ELR (cell line): ENCODE data around the gene NAV2.
A peak's percentile ranks its signal among the peaks of the same experiment; 100 is the strongest.

ENCODE experiments used
- DNase-seq: peaks from one replicate; pipeline ENCODE4 v3.0.0-alpha.2; 2015; ENCODE audit warnings: low read depth

The NAV2 gene

DNA sequence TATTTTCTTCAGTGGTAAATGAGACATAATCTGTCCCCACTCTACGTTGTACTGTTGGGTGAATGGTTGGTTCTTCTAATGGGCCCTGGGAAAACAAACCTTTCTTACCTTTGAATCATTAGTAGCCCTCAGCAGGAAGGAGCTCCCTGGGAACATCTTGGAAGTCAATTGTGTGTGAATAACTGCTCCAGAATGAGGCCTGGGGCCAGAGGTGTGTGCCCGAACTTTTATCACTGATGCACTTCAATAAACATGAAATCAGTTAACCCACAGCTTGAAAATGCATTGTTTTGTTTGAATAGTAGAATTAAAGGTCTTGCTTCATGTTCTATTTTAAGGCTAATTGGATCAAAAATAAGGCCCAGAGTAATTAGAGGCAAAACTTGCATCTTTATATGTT lies 67.1 kb downstream of the NAV2 start:
- DNase-seq = no peak

DNA sequence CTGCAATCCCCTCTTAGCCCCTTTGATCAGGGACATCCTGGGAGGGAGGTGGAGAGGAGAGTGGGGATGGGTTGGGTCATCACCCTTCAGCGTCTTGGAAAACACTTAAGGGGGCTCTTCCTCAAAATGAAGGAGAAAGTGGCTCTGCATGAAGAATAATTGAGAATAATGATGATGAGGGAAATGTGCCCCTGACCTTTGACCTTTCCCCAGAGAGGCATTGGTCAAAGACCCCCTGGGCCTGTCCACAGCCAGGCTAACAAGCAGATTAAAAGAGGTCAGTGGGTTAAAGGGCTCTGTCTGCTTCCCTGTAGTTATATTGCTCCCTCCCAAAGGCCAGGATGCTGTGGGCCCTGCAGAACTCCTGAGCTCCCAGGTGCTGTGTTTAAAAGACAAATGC lies 68.7 kb downstream of the NAV2 start:
- DNase-seq = no peak

DNA sequence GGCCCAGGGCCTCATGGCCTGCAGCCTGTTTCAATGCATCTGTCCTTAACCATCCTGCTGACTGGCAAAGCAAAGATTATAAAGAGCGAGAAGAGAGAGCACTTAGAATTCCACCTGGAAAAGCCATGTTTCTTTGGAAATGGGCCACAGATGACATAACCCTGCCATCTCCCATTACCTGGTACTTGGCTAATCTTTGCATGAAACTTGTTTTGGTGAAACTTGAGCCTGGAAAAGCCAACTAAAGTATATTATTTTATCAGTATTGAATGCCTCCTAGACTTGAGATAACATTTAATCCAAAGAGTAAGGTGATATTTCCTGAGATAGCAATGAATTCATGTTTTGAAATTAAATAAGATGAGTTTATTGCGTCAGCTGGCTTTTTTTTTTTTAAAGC lies 72.6 kb downstream of the NAV2 start:
- DNase-seq = no peak

DNA sequence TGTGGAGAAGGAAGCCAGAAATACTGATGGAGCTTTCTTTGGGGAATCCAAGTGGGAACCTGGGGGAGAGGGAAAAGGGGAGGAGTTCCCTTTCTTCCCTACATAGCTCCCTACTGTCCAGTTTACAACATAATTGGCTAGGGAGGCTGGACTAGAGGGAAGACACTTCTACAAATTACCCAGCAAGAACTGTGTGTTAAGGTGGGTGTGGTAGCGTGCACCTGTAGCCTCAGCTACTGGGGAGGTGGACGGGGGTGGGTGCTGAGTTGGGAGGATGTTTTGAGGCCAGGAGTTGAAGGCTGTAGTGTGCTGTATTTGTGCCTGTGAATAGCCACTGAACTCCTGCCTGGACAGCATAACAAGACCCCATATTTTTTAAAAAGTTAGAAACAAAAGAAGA lies 74.0 kb downstream of the NAV2 start:
- DNase-seq = no peak

DNA sequence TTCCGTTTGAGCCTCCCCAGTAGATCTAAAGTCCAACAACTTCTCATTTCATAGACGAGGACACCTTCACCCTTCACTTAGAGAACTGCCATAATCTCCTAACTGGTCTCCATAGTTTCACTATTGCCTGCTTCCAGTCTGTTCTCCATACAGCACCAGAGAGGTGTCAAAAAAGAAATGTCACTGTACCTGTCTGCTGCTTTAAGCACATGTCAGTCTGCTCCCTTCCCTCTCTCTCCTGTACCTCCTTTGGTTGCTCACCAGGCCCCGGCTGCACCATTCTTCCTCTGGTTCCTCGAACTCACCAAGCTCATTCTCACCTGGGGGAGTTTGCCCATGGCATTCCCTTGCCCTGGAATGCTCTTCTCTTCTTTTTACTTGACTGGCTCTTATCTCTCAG lies 75.8 kb downstream of the NAV2 start:
- no peak for DNase-seq

DNA sequence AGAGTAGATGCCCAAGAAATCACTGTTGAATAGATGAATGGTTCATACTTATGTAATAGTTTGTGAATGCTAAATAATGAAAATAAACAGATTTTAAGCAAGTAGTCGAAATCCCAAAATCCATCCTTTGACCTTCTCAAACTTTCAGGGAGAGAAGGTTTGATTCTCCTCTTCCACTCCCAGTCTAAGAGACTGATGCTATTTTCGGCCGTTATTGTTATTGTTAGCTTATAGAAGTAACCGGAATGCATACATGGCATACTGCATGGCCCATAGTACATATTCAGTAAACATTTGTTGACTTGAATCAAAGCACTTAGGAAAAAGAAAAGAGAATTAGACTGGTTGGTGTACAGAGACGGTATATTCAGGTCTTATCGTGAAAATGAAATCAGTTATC lies 76.6 kb downstream of the NAV2 start:
- DNase-seq = no peak

DNA sequence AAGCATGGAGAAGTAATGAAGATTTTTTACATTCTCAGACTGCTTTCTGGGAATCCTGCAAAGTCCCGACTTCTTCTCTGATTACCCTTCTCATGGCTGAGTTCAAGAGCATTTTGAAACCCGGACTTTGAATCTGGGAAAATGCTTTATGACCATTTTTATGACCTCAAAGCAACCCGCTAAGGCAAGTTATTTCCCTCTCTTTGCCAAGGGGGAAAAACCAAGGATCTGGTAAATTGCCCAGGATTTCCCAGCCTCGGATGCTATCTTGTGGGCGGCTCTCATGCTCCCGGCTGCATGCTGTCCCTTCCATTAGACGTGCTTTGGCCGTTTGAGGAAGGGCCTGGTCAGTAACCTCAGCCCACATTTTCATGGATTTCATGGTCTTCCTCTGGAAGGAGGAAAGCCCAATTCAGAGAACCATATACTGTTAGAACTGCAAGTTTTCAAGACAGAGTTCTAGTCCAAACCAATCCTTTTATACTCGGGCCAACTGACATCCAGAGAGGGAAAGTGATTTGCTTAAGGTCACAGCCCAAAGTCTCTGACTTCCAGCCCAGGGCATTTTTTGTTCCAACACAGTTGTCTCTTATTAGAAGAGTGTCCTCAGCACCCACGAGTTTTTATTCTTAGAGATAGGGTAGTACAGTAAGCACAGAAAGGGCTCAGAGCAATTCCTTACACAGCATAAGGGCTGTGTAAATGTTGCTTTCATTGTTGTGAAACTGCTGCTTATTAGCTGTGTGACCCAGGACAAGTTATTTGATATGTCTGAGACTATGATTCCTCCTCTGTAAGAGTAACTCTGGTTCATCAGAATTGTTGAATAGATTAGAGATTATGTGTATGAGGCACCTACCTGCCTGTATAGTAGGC lies 77.4 kb downstream of the NAV2 start:
- no peak for DNase-seq

DNA sequence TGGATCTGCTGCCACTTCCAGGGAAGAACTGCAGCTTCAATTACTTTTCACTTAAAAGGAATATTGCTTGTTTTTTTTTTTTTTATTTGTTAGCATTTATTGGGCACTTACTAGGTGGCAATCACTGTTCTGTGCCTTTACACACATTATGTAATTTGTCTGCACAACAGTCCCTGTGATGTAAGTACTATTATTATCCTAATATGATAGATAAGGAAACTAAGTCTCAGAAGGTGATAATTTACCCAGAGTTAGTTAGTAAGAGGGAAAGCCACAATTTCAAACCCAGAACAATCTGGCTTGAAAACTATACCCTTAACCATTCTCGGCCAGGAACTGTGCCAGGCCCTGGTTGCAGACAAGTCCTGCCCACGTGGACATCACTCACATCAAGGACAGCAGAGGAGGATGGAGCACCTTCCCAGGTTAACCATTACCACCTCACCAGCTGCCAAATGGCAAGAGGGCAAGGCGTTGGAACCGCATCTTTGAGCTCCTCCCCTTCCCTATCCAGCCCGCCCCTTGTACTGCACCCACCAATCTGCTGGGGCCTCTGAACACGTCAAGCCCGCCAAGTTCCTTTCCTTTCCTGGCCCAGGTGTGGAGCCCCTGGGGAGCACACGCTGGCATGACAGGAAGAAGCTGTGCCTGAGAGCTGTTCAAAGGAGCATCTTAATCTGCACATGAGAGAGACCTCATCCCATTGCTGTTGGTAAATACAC lies 78.4 kb downstream of the NAV2 start:
- DNase-seq = no peak

DNA sequence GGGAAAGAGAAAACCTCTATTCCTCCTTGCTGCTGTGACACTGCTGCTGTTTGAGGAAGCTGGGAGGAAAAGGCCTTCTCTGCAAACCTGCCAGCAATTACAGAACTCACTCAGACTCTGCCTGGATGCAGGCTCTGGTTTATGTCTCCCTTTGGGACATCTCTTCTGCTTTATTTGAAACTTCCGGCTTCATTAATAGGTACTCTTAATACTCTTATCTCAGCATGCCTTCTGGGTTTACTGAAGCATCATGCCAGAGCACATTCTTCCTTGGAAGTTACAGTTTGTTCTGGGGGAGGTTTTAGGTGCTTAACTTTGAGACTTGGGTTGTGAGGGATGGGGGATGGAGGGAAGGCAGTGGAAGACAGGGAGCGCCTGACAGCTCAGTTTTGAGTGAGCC lies 79.9 kb downstream of the NAV2 start:
- no peak for DNase-seq

DNA sequence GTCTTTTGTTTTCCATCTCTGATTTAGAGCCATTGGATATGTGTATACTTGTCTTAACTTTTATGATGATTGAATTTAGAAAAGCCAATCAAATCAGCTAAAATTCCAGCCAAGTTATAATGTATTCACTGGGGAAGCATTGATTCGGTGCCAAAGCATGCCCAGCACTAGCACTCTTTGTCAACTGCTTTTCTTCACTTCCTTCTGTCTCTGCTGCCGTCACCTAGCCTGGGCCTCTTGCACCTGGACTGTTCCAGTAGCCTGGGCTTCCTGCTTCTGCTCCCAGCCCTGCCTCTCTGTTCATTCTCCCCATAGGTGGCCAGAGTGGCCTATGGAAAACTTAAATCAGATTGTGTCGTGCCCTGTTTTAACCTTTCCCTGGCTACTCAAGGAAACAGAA lies 80.7 kb downstream of the NAV2 start:
- DNase-seq = no peak

DNA sequence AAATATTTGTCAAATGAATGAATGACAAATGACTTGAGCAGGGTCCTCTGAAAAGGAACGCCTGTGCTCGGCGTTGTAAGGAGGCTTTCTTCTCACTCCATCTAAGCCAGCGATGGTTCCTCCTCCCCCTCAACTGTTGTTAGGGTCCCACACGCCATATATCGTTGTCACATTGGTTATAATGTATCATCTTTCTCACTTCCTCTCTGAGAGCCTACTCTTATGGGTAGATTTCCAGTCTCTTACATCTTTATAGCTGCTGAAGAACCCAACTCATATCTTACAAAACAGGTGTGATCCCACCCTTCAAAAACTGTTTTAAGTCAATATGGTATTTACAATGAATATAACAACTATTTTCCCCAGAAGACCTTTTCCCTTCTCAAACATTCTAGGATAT lies 81.5 kb downstream of the NAV2 start:
- DNase-seq = no peak

DNA sequence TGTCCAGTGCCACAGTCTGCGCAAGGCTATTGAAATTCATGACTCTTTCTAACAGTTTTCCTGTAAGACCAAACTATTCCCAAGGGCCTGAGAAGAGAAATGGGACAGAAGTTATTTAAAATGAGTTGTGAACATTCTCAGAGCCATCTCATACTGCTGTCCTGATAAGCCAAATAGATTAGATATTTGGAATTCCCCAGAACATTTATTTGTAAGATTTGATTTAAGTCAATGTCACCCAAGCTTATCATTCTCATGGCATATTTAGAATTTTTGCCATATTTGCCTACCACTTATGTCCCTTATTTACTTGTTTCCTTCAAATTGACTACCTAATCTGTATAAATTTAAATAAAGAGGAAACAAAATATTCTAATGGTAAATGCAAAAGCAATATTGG lies 82.4 kb downstream of the NAV2 start:
- no peak for DNase-seq

DNA sequence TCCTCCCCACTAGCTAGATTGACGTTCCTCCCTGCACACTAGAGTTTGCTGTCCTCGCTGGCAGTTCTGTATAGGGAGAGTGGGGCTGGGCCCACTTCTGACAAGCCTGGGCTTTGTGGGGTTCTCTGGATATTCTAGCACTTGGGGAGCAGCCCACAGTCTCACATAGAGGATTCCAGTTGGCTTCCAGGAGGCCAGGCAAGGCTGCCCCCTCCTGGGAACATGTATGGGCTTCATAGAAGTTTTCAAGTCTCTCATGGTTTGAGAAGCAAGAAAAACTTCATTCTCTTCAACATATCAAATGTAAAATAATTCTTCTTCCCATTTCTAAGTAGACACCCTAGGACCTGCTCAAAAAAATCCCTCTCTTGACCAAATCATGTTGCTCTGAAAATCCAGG lies 87.5 kb downstream of the NAV2 start:
- peak; percentile 29 for DNase-seq

DNA sequence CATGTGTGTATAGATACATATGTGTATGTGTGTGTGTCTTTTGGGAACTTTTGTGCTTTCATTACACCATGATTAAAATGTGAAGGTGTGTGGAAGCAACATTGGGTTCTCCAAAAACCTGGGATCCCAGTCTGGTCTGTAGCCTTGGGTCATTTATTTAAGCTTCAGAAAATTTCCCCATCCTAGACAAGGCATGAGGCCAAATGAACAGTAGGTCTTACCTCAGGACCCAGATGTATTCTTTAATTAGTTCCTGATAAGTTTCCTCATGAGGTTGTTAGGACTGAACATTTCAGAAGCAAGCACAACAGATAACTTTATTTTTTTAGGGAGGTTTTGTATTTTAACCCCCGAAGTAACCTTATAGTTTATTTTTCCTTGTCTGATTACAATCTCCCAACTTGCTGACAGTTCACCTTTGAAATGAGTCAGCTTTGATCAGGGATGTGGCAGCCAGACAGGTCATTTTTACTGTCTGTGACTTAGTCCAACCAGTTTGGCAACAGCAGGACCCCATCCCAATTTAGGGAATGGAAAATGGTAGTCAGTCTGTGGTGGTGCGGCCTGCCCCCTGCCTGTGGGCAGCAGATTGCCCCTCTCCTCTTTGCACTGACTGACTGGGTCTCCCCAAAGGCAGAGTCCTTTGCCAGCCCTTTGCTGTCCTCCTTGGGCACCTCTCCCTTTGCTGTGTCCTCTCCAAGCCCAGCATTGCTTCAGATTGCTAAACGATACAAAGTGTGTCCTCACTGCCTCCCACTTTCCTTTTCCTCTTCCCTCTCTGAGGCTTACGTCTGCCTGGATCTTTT lies 88.3 kb downstream of the NAV2 start:
- no peak for DNase-seq

DNA sequence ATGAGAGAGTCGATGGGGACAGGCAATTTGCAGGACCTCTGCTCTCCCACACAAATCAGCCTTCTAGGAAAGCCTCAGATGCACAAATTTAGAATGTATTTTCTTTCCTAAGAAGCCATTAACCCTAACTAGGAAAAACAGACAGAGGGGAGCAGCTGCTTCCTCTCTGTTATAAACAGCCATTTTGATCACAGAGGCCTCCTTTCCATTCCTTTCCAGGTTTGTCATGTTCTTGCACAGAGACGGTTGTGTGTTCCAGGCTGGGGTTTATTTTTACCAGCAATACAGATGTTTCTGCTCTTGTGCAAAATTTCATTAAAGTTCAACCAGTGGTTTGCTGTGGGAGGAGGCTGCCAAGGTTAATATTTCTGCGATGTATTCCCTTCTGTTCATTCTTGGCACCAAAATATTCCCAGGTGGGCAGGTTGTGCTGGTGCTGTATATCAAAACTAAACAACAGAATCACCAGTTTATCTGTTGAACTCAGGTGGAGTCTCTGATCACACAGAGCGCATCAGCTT lies 90.2 kb downstream of the NAV2 start:
- no peak for DNase-seq

DNA sequence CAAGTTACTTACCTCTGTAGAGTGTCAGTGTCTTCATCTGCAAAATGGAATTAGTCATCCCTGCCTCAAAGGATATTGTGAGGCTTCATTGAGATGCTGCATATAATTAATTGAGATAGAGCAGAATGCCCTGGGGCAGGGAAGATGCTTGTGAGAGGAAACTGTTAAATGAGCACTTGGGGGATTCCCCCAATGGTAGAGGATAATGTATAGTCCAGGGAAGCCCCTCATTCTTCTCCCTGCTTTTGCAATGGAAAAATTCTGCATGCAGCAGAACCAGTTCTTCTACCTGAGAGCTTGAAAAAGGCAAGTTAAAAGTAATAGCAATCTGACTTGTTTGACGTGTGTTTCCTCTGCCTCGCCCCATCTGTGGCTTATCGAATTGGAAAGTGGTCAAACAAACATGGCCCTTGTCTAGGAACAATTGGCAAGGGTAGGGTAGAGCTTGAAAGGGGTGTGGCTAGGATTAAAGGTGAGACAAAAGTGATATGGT lies 90.9 kb downstream of the NAV2 start:
- peak; percentile 11 for DNase-seq

DNA sequence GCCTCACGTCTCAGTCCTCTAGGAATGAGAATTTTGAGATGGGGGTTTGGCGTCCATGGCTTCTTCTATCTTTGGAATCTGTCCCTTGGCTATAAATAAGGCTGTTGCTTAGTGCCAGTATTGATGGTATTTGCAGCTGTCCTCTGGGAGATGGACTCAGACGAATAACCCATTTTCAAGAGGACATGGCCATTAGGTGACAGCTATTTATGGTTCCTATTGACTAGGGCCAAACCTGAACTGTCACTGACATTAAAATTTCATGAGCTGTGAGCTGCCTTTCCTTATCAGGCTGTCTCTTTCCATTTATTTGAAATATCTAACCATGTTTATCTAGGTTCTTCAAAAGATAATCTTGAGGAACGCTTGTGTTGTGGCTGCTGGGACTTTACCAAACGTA lies 92.7 kb downstream of the NAV2 start:
- DNase-seq = no peak

DNA sequence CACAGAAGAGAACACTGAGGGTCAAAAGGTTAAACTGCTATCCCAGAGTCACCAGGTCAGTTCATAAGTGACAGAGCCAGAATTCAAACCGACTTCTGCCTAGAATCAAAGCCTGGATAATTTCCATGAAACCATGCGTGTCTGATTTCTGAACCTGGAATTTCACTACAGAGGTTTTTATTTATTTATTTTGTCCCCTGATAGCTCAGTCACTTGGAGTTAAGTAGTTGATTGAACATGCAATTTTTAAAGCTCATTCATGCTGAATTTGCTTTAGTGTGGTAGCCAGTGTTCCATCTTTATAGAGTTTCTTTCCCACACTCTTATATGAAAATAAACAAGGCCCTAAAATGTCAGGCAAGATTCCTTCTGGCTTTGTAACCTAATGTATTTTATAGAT lies 93.2 kb downstream of the NAV2 start:
- no peak for DNase-seq

DNA sequence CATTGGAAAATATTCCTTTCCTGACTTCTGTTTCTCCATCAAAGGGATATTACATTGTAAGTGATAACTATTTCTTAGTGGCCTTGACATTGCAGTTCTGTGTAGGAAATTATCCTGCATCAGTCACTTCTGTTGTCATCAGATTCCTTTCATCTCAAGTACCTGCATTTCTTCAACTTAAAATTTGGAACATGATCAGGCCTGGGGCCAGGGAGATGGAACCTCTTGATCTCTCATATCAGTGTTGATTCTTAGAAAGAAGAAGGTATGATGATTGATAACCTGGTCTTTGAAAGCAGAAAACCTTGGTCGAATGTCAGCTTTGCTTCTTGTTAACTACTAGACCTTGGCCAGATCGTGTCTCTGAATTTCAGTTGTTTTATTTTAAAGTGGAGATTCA lies 93.6 kb downstream of the NAV2 start:
- no peak for DNase-seq

DNA sequence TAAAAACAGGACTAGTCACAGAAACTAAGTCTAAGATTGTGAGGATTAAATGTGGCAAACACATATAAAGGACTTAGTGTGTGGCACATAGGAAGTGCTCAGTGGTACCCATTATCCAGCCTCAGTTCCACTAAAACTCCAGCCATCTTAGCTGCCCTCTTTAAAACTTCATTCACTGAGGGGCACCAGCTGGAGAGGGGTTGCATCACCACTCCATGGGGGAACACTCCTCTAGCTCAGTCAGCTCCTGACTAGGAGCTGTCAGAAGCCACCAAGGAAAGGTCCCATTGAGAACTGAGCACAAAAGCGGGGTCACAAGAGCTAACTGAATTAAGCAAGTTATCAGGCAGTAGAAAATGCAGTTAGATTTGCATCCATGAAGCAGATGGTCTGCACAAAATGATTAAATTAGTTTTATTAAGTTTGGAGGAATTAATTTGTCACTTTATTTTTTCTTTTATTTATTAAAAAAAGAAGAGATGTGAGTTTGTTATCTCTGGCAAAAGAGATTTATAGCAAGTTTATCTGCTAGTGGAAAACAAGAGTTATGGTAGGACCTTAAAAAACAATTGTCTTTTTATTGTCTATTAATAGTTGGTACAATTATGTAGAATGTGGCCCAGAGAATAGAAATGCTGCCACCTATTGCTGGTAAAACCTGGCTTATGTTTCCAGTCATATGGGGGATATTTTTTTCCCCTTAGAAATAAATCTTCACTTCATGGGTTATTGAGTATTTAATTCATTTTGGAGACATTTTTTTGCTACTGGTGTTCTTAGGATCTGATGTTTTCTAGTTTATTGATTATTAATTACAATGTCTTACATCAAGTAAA lies 95.7 kb downstream of the NAV2 start:
- DNase-seq = no peak

DNA sequence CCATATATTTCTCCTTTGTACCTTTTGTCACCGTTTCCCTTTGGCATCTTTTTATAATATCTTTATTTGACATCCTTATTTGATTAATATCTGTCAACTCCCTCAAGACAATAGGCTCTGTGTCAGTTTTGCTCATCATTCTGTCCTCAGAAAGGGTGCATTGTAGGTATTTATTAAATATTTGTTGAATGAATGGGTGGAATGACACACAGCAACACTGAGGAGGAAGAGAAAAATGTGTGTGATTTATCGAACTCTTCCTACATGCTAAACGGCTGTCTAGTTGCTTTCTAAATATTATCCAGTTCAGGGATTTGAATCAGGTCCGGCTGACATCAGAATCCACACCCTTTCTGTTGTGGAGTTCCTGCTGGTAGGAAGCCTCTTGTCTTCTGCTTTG lies 98.2 kb downstream of the NAV2 start:
- no peak for DNase-seq

DNA sequence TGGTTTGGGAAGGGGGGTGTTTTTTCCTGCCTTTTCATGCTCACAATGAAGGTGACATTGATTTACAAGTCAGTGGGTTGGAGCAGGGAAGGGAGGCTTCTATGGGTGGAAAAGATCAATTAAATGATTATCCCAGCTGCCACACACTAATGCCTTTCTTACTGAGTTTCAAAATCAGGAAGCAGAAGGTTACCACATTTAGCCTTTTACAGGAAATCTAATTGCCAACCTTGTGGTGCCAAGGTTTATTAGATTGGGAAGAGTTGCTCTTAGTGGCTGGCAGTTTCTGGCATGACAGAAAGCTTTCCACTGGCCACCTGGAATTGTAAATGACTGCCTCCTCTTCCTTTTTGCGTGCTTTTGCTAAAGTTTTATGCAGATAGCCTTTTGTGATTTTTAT lies 98.7 kb downstream of the NAV2 start:
- no peak for DNase-seq
